ENCODE data around the gene CUL1.

The CUL1 gene

GRCh38 chr7:148698397-148699023 lies at the start of gene CUL1:
Gene CUL1, plus strand, starts transcription at chr7:148698903. Its CDS starts 31,220 bp downstream, at chr7:148730123.
- in situ Hi-C loops (cut with MboI; ENCODE audit: low sequenced_read_pairs) = no loop called here

GRCh38 chr7:148650232-148650858 lies 48.4 kb upstream of the CUL1 start:
- in situ Hi-C loops (cut with MboI; ENCODE audit: low sequenced_read_pairs) = no loop called here

- in situ Hi-C loops (cut with MboI; ENCODE audit: low sequenced_read_pairs) = no loop called here
Observed at GRCh38 chr7:148652773-148653172, 45.9 kb upstream of the CUL1 start.

- in situ Hi-C loops (cut with MboI; ENCODE audit: low sequenced_read_pairs) = no loop called here
Observed at GRCh38 chr7:148657929-148658328, 40.8 kb upstream of the CUL1 start.

GRCh38 chr7:148661471-148661870 lies 37.2 kb upstream of the CUL1 start:
- in situ Hi-C loops (cut with MboI; ENCODE audit: low sequenced_read_pairs) = no loop called here

GRCh38 chr7:148662646-148663045 lies 36.1 kb upstream of the CUL1 start:
- in situ Hi-C loops (cut with MboI; ENCODE audit: low sequenced_read_pairs) = no loop called here

GRCh38 chr7:148664324-148664723 lies 34.4 kb upstream of the CUL1 start:
- in situ Hi-C loops (cut with MboI; ENCODE audit: low sequenced_read_pairs) = no loop called here

- in situ Hi-C loops (cut with MboI; ENCODE audit: low sequenced_read_pairs) = no loop called here
Observed at GRCh38 chr7:148665221-148665620, 33.5 kb upstream of the CUL1 start.

- in situ Hi-C loops (cut with MboI; ENCODE audit: low sequenced_read_pairs) = no loop called here
Observed at GRCh38 chr7:148669927-148670326, 28.8 kb upstream of the CUL1 start.

- in situ Hi-C loops (cut with MboI; ENCODE audit: low sequenced_read_pairs) = no loop called here
Observed at GRCh38 chr7:148670374-148670773, 28.3 kb upstream of the CUL1 start.

- in situ Hi-C loops (cut with MboI; ENCODE audit: low sequenced_read_pairs) = no loop called here
Observed at GRCh38 chr7:148670807-148671206, 27.9 kb upstream of the CUL1 start.

- in situ Hi-C loops (cut with MboI; ENCODE audit: low sequenced_read_pairs) = no loop called here
Observed at GRCh38 chr7:148672041-148672440, 26.7 kb upstream of the CUL1 start.

- in situ Hi-C loops (cut with MboI; ENCODE audit: low sequenced_read_pairs) = no loop called here
Observed at GRCh38 chr7:148674689-148675088, 24.0 kb upstream of the CUL1 start.

- in situ Hi-C loops (cut with MboI; ENCODE audit: low sequenced_read_pairs) = no loop called here
Observed at GRCh38 chr7:148676291-148676690, 22.4 kb upstream of the CUL1 start.

GRCh38 chr7:148681821-148682220 lies 16.9 kb upstream of the CUL1 start:
- in situ Hi-C loops (cut with MboI; ENCODE audit: low sequenced_read_pairs) = no loop called here

- in situ Hi-C loops (cut with MboI; ENCODE audit: low sequenced_read_pairs) = no loop called here
Observed at GRCh38 chr7:148684289-148684830, 14.3 kb upstream of the CUL1 start.

GRCh38 chr7:148686312-148686937 lies 12.3 kb upstream of the CUL1 start:
- in situ Hi-C loops (cut with MboI; ENCODE audit: low sequenced_read_pairs) = no loop called here

GRCh38 chr7:148687555-148687954 lies 11.1 kb upstream of the CUL1 start:
- in situ Hi-C loops (cut with MboI; ENCODE audit: low sequenced_read_pairs) = no loop called here

- in situ Hi-C loops (cut with MboI; ENCODE audit: low sequenced_read_pairs) = no loop called here
Observed at GRCh38 chr7:148688526-148688925, 10.2 kb upstream of the CUL1 start.

GRCh38 chr7:148693651-148694050 lies 5.1 kb upstream of the CUL1 start:
- in situ Hi-C loops (cut with MboI; ENCODE audit: low sequenced_read_pairs) = no loop called here

GRCh38 chr7:148694631-148695030 lies 4.1 kb upstream of the CUL1 start:
- in situ Hi-C loops (cut with MboI; ENCODE audit: low sequenced_read_pairs) = no loop called here

- in situ Hi-C loops (cut with MboI; ENCODE audit: low sequenced_read_pairs) = no loop called here
Observed at GRCh38 chr7:148695953-148696352, 2.8 kb upstream of the CUL1 start.
